NCI-H2227 (cell line): ENCODE data around the gene DACT3.
"Not testable (repeated sequence)": the region's sequence is repeated elsewhere in the genome, so short reads cannot be mapped to it uniquely, and the experiment has no call there.

Experiments used
- DNase-seq: peaks from one replicate; lab custom pipeline; 2025; ENCODE audit not compliant: unreplicated experiment; lab: John Stamatoyannopoulos, UW

Gene DACT3

DNA sequence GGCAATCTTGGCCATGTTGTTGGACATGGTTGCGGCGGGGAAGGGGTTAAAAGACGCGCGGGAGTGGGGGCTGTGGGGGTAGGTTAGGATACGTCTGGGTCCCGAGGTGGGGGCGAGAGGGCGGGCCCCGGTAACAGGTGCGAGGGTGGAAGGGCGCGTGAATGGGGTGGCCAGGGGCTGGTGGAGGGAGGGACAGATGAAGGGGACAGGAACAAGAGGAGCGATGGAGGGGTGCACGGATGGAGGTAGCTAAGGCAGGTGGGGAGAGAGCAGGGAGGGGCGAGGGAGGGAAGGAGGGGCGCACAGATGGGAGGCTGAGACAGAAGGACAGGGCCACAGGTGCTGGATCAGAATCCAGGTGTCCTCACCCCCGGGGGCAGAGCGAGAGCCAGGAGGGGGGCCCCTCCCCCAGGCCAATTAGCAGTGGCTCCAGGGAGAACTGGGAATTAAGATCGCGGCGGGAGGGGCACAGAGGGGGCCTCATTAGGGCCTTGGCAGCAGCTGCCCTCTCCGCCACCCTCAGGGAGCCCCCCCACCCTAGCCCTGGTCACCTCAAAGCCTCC is 26.2 kb downstream of the DACT3 start:
- DNase-seq: no peak

DNA sequence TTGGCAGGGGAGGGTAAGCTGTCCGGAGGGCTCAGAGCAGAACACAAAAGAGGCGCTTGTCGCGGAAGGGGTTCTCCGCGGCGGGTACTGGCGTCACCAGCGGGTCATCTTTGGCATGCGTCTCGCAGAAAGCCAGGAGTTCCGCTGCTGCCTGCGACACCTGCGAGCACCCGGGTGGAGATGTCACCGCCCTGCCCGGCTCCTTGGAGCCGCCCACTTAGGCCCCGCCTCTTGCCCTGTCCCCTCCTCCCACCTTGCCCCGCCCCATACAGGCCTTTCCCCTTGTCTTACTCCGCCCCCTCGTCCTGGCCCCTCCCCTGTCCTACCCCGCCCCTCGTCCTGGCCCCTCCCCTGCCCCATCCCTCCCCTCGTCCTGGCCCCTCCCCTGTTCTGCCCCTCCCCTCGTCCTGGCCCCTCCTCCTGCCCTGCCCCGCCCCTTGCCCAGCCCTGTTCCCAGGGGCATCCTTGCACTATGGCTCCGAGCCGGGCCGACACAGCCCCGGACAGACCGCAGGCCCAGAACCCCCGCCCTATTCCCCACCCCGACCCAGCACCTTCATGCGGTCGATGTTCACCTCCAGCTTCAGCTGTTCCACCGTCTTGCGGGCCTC is 26.8 kb downstream of the DACT3 start:
- DNase-seq: peak; percentile 77

DNA sequence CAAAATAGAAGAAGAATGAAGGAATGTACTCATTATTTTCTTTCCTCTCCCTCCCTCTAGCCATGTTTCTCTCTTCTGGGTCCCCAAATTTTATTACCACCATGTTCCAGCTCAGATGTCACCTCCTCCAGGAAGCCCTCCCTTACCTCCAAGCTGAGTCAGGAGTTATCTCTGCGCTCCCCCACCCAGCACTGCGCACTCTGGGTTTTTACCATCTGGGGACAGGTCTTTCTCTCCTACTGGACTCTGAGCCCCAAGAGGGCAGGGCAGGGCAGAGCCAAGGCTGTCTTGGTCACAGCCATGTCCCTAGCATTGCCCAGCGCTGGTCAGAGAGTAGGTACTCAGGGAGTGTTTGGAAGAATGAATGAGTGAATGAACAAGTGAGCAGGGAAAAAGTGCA is 27.9 kb downstream of the DACT3 start:
- no peak for DNase-seq

DNA sequence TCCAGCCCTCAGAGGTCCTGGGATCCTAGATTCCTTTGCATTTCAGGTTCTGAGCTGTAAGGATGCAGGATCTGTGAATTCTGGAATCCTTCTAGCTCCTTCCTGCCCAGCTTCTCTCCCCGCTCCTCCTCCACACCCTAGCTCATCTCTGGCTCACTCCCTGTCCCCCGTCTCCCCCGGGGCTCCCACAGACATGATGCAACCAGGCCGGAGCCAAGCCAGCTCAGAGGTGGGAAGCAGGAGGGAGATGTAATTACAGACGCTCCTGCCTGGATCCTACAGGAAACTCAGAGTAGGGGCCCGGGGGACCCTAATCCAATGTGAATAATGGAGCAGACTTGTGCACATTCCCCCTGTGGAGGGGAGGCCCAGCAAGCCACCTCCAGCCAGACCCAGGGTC is 29.5 kb downstream of the DACT3 start:
- DNase-seq: no peak

DNA sequence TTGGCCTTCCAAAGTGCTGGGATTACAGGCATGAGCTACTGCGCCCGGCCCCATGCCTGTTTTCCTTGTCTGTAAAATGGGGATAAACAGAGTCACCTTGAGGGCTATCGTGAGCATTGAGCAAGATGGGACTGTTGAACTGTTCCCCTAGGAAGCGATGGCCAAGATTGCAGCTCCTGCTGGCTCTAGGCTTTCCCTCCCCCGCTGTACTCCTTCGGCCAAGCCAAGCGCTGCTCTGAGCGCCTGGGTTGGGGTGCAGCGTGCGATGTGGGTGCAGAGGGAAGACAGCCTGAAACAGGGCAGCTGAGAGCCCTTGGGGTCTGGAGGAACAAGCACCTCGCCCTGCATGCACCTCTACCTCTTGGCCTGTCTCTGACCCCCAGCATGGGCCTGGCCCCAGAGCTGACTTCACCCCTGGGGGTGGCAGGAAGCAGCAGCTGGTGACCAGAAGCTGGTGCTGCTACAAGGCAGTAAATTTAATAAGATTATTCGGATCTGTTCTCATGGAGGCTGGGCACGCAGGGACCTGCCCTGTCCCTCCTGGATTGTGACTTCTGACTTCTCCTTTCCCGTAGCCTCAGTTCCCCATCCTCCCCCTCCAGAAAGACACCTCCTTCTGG is 30.3 kb downstream of the DACT3 start:
- DNase-seq: no peak

DNA sequence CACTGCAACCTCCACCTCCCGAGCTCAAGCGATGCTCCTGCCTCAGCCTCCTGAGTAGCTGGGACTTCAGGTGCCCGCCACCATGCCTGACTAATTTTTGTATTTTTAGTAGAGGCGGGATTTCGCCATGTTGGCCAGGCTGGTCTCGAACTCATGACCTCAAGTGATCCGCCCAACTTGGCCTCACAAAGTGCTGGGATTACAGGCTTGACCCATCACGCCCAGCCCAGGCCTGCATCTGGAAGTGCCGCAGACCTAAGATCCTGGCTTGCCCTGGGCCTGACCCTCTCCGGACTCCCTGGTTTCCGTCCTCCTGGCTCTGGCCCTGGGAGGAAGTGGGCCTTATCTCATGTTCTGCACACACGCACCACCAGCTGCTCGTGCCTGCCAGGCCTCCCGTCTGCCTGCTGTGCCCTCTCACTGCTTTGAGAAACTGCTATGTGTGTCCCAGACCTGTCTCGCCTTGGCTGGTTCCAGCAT is 31.4 kb downstream of the DACT3 start:
- DNase-seq: no peak

DNA sequence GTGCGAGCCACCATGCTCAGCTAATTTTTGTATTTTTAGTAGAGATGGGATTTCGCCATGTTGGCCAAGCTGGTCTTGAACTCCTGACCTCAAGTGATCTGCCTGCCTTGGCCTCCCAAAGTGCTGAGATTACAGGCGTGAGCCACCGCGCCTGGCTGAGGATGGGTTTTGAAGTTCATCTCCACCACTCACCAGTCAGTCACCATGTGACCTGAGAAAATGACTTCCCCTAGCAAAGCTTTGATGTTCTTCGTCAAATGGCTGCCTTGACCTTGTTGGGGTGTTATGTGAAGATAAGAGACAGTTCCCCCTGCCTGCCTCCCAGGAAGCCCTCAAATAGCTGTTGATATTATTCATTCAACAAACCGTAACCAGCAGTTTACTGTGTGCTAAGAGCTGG is 32.0 kb downstream of the DACT3 start:
- not testable (repeated sequence) for DNase-seq

DNA sequence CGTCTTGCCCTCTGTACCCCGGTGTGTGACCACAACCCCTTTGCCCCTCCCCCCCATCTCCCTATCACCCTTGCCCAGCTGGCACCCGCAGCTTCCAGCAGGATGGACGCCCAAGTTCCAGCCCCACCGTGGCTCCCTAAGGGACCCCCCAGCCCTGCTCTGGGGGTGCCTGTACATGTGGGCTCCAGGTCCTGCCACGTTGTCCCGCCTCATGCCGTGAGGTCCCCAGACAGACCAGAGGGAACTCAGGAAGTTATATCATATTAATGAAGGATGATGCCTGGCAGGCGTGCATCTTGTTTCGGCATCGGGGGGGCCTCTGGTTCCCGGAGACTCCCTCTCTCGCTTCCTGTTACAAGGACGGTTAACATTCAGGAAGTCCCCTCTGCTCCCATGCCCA is 34.5 kb downstream of the DACT3 start:
- DNase-seq: no peak

DNA sequence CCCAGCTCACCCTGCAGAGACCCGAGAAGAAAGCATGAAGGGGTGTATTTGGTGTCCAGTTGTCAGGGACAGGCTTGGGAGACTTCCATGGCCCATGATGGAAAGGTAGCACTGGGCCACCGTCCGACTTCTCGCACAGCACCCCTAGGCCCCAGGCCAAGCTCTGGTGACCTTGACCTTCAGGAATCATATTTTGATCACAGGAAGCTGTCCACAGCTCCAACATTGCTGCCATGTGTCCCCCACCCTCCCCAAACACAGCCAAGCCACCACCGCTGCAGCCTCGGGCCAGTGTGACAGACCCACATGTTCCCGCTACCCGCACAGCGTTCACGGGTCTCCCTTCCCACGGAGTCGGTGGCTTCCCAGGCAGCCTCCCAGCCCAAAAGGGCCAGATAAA is 35.3 kb downstream of the DACT3 start:
- DNase-seq: no peak

DNA sequence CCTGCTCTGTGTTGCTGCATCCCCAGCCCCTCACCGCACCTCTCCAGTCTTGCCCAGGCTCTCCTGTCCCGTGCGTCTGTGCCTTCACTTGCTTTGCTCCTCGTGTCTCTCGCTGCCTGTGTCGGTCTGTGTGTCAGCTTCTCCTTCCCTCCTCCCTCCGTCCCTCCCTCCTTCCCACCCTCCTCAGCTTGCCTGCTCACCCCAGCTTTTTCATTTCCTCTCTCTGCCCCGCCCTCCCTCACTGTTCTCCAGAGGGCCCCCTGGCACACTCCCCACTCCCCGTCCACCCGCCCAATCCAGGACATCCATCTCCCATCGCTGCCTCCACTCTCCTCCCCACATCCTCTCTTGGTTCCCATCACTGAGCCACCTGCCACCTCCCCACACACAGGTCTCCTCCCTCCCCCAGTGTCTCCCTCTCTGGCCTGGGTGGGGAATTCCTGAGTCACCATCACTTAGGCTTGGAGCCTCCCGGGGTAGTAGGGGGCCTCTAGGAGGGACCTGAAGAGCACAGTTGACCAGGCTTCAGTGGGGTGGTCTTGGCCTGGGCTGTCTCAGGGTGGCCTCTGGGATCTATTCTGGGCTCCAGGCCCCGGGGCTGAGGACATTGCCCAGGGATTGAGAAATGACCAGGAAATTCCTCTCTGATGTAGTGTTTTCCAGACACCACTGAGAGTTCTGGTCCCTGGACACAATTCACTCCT is 35.9 kb downstream of the DACT3 start, which contains the start of gene PTGIR:
Gene PTGIR, minus strand, starts transcription at position 132 of the 704 bp plus-strand sequence. CDS start 864 bp downstream, outside the sequence.
- DNase-seq: no peak

DNA sequence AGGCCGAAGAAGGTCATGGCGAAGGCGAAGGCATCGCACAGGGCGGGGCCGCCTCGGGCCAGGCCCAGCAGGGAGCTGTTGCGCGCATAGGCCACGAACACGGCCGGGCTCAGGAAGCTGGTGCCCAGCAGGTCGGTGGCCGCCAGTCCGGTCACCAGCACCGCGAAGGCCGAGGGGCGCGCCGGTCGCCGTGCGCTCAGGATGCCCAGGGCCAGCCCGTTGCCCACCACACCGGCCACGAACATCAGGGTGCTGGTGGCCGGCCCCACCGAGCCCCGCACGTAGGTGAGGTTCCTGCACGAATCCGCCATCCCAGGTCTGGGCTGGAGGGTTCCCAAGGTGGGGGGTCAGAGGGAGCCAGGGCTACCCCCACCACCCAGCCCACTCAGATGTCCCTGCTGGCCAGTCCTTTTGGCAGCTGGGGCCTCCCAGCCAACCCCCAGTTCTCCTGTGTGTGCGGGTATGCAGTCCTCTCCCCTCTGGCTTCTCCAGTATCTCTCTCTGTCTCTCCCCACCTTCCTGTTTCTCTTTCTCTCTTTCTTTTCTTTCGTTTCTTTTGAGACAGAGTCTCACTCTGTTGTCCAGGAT is 37.0 kb downstream of the DACT3 start:
- no peak for DNase-seq

DNA sequence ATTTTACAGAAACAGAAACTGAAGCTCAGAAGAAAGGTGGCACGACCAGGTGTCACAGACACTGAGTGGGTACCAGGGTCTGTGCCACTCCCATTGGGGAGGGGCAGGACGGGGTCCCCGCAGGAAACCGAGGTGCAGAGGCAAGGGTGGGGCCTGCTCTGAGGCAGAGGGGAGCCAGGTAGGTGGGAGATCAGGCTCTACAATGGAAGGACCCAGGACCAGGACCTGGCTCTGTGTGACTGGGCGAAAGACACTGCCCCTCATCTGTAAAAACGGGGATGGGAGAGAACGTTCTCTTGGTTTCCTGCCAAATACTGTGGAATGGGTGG is 38.9 kb downstream of the DACT3 start:
- no peak for DNase-seq

DNA sequence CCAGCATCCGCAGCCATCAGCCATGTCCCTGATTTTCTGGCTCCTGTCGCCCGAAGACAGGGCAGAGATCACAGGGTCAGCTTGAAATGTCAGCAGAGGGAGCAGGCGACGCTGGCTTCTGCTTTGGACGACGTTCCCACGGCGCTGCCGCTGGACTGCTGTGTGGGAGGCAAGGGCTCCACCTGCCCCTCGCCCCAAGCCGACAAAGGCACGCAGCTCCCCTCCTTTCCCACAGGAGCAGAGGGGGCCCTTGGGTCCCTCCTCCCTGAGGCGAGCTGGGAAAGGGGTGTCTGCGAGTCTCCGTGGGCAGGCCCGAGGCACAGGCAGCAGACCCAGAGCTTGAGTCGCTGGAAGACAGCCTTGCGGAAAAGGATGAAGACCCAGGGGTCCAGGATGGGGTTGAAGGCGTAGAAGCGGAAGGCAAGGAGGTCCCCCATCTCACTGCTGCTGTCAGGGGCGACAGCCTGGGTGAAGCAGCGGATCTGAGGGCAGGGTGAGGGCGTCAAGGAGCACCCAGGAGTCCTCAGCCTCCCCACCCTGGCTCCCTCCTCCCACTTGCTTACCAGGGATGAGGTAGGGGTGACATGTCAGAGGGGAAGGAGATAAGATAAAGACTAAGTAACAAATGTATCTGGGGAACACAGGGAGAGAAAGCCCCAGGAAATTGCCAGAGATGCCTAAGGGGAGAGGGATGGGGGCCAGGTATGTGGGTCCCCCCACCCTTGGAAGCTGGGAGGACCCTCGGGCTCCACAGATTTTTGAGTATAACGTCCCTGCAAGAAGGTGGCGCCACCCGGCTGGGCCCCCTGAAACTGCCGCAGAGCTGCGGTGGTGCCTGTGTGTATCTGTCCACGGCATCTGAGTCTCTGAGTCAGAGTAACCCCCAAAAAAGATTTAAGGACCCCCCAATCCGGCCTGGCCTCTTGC is 39.5 kb downstream of the DACT3 start:
- DNase-seq: no peak

DNA sequence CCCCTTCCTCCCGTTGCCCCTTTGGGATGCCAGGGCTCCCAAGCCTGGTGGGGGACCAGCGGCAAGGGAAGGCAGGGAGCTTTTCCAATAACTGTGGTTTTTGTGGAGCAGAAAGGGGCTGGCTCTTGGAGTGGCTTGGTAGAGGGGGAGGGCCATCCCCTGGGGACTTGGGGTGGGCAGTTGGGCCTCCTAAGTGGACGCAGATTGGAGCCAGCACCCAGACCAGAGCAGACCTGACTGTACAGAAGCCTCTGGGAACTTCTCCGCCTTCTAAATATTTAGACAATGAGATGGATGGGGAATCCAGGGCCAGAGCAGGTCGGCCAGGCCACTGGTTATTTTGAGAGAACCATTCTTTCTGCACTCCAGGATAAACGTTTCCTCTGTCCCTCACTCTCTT is 40.3 kb downstream of the DACT3 start:
- DNase-seq: no peak

DNA sequence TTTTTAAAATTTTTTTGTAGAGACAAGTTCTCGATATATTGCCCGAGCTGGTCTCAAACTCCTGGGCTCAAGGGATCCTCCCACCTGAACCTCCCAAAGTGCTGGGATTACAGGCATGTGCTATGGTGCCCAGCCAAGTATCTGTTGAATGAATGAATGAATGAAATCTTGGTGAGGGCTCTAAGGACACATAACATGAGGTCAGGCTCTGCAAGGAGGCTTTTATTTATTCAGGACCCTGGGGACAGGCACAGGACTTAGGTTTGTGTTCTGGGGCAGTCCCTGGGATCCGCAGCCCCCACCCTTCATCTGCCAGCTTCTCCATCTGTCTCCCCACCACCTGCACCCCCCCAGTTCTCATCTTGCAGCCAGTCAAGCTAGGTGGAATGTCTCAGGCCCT is 40.7 kb downstream of the DACT3 start:
- DNase-seq: no peak

DNA sequence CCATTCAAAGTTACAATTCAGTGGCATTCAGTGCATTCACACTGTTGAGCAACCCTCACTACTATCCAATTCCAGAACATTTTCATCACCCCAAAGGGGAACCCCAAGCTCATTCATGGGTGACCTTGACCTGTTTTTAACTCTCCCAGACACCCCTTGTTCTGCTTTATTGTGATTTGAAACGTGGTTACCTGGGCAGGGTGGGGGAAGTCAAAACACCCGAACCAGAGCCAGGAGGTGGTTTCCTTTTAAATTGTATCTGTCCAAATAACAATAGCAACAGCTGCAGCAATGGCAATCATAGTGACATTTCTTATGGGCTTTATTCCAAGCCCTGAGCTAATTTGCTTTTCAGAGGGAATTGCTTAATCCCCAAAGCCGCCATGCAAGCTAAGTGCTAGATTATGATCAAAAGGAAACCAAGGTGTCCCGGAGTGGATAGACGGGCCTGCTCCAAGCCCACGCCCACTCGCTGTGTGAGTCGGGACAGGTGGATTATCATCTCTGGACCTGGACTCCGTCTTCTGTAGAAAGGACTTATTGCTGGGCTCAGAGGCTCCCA is 42.2 kb downstream of the DACT3 start:
- DNase-seq: no peak

DNA sequence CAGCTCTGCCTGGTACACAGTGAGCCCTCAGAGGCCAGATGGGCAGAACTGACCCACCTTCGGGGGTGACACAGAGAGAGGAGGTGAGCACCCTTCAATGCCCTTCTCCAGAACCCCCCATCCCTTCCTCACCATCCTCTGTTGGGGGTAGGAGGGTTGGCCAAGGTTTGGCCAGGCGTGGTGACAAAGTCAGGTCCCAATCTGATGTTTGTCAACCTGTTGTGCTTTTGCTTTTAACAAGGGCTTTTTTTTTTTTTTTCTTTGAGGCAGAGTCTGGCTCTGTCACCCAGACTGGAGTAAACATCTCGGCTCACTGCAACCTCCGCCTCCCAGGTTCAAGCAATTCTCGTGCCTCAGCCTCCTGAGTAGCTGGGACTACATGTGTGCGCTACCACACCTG is 43.4 kb downstream of the DACT3 start:
- no peak for DNase-seq

DNA sequence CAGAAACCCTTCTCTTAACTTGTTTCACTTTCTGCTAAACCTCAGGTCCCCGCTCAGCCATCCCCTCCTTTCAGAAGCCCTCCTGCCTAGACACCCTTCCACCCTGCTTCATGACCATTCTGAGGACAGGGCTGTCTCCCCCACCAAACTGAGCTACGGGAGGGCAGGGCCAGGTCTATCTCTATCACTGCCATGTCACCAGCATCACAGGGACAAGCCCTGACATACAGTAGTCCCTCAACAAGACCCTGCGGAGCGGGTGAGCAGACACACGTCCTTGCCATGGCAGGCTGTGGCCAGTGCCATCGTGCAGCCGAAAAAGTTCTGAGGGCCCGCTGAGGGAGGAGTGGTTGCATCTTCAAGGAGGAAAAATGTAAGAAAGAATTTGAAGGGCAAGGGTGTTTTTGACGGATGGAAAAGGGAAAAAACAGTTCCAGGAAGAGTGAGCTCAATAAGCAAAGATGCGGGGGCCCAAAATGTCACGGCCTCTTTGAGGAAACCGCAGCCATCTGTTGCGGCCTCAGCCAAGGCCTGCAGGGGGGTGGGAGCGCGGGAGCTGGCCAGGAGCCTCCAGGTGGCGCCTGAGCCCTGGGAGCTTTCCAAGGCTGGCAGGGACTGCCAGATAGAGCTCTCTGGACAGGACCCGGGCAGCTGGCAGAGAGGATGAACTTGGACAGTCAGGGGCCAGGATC is 44.2 kb downstream of the DACT3 start:
- peak; percentile 39 for DNase-seq

DNA sequence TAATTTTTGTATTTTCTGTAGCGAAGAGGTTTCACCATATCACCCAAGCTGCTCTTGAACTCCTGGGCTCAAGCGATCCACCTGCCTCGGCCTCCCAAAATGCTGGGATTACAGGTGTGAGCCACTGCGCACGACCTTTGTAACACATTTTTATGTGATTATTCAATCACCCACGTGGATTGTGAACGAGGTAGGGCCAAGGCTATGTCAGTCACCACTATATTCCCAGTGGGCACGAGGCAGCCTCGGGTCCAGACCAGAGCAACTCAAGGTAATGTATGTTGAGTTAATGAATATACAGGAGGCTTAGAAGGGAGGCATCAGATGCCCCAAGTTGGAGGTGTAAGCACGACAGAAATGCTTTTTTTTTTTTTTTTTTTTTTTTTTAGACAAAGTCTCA is 45.0 kb downstream of the DACT3 start:
- no peak for DNase-seq
